Stimulated activated CD4-positive, alpha-beta T cell treated with anti-CD3 and anti-CD28 coated beads, Interleukin-15, amount 100 ng/mL, for 48 hours (primary cell): ENCODE results near the gene ABO.
"Not testable (repeated sequence)": the region's sequence is repeated elsewhere in the genome, so short reads cannot be mapped to it uniquely, and the experiment has no call there.

ENCODE experiments used
- DNase-seq, 2 donors: peaks; one replicate each; pipeline ENCODE4 v3.0.0-alpha.2; 2020; ENCODE audit warnings: low read depth in 2 of 2

ABO gene

DNA sequence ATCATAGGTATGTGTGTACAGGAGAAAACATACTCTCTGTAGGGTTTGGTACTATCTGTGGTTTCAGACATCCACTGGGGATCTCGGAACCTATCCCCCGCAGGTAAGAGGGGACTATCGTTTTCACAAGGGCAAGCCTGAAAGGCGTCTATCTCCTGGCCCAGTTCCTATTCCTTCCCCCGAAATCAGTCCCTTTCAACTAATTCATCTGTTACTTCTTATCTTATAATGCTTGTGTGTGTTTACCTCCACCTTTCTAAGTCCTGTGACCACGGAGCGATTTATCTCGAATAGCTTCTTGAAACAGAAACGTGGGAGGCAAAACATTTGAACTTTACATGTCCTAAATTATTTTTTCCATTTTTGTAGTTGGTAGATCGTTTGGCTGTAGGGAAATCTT is 11.4 kb downstream of the ABO start:
- no peak for DNase-seq

DNA sequence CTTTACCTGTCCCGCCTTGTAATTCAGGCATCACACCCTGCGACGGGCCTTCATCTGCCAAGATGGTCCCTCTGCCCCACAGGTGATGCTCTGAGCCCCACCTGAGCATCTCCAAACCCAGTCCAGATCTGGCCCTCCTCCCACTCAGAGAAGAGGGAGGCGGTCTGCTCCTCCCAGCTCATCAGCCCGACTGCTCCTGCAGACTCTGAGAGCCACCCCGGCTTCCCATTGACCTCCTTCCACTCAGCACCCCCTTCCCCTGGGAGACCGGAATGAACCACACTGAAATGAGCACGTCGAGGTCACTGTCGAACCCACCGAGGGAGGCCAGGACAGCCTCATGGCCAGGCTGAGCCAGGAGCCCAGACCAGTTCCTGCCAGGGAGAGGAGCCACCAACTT is 12.8 kb downstream of the ABO start:
- no peak for DNase-seq

DNA sequence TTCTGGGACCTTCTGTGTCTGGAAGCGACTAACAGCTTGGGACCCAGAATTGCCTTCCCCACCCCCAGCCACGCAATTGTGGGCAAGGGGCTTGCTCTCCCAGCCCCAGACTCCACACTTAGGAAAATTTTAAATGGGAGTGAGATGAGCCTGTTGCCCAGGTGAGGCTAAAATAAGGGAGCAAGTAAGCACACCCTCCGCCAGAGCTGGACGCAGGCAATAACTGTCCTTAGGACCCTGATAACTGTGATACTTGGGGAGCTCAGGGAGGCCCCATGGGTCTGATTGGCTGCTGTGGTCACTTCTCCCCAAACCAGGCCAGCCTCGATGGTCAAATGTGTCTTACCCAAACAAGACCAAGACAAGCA is 13.3 kb downstream of the ABO start:
- DNase-seq = no peak

DNA sequence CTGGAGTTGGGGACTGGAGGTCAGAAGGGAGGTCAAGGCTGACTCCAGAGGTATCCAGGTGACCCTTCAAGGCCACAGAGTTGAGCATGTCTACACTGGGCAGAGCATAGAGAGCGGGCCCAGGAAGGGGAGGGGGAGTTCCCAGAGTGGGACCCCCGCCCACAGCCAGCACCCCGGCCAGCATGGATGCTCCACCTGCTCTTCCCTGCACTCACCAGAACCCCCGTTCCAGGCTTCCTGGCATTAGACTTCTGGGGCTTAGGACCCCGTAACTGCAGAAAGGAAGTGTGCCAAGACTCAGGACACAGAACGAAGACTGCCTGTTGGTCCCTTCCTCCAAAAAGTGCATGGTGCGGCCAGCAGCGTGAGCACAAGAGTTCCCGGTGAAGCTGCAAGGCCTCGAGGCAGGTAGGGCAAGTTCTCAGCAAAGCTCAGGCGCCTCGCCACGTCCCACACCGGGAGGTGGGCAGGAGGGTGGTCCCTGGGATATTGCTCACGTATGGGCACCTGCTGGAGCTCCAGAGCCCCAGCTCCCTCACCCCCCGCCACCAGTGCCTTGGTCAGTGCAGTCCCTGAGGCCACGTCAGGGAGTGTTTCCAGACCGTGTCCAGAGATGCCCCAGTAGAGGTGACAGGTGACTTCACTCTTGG is 13.8 kb downstream of the ABO start:
- DNase-seq = no peak

DNA sequence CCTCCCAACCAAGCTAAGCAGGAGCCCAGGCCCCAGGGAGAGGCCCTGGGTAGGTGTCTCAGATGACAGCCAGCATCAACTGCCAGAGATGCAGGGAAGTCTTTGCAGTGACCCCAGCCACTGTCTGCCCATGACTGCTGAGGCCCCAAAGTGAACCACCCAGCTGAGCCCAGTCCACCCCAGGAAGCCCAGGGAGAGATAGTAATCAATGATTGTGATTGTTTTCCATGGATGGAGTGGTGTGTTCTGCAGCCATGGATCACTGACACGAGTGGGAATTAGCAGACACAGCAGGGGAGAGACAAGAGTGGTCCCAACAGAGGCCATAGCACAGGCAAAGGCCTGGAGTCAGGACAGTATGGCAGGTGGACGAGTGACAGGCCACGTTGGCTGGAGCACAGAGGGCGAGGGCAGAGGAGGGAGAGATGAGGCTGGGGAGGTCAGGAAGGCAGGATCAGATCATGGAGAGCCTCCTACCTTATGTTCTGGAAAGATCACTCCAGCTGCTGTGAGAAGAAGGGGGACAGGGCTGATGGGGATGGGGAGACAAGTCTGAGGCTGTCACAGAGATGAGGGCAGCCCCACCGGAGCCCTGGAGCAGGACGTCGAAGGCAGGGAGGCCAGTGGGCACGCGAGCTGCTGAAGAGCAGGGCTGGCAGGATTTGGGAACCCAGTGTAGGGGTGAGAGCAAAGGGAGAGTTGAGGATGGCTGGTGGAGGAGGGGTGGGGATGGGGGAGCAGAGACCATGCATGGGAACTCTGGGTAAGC is 14.5 kb downstream of the ABO start:
- DNase-seq = no peak

DNA sequence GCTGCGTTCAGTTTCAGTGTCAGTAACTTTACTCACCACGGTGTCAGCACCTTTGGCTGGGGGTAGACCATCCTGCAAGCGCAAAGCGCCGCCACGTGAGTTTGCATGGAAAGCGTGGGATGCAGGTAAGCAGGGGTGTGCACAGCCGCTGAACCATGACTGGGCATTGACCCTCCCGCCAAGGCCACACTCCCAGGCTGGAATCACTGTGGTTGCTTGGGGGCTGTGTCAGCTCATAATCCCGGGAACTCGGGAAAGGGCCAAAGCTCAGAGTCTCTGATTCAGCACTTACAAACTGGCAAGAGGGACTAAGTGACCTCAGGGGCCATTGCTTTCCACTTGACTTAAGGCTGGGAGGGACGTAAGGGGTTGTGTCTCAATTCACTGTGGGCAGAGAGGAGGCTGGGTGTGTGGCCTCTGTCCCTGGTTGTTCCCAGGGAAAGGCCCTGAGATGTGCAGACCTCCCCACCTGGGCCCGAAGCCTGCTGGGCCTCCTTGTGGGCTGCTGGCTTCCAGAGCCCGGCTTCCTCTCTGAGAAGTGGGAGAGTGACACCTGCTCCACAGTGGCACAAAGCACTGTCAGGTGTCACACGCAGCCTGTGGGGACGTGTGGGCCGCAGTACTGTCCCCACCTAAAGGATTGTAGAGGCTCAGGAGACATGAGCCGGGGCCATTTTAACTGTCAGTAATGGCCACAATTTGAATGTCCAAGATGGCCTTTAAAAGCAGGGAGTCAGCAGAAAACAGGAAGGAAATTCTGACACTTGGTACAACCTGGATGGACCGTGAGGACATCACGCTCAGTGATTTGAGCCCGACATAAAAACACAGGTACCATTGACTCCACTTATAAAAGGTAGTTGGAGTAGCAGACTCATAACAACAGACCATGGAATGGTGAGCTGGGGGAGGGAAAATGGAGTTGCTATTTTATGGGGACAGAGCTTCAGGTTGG is 16.7 kb downstream of the ABO start:
- no peak for DNase-seq

DNA sequence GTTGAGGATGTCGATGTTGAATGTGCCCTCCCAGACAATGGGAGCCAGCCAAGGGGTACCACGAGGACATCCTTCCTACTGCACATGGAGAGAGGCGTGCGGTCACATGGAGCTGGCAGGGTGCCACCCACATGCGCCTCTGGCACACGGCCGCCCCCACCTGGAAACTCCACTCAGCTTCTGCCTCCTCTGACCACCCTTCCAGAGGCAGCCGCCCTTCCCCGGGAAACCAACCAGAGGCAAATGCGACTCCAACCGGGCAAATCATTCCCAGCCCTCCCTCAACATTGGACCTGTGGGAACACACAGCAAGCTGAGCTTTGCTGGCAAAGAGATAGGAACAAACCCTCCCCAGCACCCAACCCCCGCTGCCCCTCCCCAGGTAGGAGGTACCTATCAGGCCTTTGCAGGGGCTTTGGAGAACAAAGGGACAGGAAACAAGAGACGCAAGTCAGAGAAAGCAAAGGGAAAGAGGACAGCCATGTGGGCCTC is 17.5 kb downstream of the ABO start:
- DNase-seq = no peak

DNA sequence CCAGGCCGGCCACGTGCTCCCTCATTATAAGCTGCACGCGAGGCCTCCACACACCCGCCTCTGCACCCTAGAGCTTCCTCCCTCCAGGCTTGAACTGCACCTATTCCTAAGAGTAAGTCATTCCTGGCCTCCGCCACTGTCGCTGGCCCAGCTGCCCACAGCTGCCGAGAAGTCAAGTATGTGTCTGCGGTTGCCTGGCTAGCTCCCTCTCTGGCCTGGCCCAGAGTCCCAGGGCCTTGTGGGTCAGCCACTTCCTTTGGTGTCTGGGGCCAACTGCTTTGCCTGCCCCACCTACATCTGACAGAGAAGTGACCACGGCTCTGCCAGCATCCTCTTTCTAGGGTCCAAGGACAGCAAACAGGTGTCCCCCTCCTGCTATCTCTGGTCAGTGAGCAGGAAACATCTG is 18.3 kb downstream of the ABO start:
- DNase-seq = no peak

DNA sequence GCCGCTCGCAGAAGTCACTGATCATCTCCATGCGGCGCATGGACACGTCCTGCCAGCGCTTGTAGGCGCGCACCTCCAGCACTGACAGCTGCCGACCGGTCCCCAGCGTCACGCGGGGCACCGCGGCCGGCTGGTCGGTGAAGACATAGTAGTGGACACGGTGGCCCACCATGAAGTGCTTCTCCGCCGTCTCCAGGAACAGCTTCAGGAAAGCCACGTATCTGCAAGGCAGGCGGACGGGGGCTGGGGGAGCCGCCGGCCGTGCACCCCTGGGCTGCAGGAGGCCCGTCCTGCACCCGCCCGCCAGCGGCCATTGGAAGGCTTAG is 18.9 kb downstream of the ABO start:
- no peak for DNase-seq

DNA sequence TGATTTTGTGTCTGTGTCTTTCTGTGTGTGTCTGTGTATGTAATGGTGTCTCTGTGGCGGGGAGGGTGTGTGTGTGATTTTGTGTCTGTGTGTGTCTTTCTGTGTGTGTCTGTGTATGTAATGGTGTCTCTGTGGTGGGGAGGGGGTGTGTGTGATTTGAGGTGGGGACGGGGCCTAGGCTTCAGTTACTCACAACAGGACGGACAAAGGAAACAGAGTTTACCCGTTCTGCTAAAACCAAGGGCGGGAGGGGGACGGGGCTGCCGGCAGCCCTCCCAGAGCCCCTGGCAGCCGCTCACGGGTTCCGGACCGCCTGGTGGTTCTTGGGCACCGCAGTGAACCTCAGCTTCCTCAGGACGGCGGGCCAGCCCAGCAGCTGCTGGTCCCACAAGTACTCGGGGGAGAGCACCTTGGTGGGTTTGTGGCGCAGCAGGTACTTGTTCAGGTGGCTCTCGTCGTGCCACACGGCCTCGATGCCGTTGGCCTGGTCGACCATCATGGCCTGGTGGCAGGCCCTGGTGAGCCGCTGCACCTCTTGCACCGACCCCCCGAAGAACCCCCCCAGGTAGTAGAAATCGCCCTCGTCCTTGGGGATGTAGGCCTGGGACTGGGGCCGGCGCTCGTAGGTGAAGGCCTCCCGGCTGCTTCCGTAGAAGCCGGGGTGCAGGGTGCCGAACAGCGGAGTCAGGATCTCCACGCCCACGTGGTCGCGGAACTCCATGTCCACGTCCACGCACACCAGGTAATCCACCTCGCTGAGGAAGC is 19.4 kb downstream of the ABO start:
- no peak for DNase-seq

DNA sequence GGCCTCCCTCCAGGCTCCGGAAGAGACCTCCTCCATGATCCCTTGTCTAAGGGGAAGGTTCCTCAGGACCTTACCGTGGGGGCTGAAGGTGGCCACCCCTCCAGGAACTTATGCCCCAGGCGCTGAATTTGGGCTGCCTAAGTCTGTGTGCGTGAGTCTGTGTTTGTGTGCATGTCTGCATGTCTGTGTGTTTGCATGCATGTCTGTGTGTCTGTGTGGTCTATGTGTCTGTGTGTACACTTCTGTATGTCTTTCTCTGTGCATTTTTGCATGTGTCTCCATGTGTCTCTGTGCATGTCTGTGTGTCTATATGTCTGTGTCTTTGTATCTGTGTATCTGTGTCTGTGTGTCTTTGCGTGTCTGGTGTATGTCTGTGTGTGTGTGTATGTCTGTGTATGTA is 20.5 kb downstream of the ABO start:
- DNase-seq = no peak

DNA sequence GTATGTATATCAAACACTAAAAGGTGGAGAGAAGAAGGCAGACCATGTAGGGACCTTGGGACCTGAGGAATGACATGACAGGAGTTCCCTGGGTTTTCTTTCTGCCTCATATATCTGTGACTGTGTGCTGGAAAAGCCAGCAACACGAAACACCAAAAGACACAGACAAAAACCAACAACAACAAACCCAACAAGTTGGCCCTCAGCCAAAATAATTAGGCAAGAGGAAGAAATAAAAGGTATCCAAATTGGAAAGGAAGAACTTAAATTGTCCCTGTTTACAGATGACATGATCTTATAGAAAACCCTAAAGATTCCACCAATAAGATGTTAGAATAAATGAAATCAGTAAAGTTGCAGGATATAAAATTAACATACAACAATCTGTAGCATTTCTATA is 21.7 kb downstream of the ABO start:
- DNase-seq = no peak

DNA sequence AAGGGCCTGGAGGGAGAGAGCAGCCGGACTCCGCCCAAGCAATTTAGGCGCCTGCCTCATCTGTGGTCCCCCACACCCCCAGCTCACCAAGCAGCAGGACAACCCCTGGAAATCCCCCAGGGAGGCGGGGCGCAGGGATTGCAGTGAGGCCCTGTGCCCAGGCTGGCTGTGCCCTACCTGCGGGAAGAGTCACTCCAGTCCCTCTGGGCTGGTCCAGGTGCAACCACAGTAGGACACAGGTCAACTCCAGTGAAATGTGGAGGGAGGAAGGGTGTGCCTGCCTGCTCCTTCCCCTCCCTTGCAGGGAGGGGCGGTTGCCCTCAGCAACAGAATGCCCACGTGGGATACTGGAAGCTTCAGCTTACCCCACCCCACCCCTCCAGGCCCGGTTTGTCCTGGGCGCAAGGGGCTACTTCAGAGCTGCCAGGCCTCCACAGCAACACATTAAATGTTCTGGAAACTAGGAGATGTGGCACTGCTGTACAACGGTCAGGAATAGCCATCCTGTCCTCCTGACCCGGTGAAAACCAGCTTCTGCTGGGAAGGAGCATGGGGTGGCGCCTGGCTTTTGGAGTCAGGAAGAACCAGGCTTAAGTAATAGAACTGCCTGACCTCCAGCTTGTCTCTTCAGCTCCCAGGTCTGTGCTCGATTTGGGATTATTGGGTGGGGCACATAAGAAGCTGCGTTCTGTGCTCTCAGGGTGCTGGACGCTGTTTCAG is 22.5 kb downstream of the ABO start:
- no peak for DNase-seq

DNA sequence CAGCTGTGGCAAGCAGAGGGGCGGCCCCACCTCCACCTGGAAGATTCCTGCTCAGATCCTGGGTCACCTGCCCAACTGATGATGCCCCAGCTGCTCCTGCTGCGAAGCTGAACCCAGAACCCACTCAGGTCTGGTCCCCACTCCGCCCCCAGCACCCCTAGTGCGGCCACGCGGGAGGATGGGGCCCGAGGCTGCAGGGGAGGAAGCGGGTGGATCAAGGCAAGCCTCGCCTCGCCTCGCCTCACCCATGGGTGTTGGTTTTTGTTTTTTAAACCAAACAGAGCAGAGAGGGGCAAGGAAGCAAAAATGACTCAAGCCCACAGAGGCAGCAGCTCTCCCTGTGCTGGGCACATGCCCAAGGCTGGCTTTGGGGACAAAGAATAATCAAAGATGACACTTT is 23.2 kb downstream of the ABO start:
- no peak for DNase-seq

DNA sequence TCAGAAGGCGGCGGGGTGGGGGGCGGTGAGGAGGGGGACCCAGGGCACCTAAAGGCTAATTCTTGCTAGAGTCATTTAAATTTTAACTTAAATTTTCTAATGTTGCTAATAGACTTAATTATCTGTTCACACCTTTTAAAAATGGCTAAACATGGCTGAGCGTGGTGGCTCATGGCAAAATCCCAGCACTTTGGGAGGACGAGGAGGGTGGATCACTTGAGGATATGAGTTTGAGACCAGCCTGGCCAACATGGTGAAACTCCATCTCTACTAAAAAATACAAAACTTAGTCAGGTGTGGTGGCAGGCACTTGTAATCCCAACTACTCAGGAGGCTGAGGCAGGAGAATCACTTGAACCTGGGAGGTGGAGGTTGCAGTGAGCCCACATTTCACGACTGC is 23.8 kb downstream of the ABO start:
- not testable (repeated sequence) for DNase-seq

DNA sequence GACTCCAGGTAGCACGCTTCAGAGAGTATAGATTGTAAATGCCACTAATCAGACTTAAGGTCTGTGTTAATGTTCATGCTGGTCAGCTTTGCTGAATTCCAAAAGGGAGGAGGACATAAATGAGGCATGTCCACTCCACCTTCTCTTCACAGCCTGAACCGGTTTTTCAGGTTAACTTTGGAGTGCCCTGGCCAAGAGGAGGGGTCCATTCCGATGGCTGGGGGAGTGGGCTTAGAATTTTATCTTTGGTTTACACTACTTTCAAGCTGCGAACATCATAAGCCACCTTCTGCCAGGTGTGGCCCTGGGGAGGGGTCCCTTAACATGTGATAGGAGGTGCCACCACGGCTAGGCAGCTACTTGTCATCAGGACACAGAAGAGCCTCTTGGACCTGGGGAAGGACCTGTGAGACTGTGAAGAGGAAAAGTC is 24.2 kb downstream of the ABO start:
- DNase-seq = no peak

DNA sequence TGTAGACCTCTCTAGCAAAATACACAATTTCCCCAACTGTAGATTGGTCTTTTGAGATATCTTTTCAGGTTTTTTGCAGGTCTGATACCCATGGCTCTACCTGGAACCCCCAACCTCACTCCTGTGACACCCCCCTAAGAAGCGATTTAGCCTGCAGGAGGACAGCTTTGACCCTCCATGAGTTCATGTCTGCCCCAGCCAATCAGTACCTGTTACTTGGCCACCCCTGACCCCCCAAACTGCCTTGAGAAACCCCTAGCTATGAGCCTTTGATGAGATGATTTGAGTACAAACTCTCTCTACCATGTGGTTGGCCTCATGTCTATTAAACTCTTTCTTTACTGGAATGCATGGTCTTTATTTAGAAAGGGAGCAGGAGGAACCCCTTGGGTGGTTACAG is 25.7 kb downstream of the ABO start:
- DNase-seq = no peak

DNA sequence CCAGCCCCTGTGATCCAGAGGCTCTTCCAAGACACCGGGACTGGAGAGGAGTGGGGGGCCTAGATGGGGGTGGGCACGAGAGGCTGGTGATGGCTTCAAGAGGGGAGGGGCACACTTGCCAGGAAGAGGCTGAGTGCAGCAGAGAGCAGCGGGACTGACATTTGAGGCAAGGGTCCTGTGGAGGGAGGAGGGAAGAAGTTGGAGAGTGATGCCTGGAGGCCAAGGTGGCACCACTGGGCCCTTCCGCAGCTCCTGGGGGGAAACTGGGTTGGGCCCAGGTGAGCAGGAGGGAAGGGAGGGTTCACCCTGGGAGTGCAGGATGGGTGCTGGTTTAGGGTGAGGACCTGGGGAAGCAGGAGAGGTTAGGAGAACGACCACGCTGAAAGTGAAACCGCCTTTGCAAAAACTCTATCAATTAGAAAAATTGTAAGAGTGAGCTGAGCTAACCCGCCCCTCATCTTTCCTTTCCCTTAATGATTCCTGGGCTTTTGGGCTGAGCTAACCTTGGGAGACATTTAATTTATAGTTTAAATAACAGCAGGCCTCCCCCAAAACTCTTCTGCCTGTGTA is 26.2 kb downstream of the ABO start:
- no peak for DNase-seq

DNA sequence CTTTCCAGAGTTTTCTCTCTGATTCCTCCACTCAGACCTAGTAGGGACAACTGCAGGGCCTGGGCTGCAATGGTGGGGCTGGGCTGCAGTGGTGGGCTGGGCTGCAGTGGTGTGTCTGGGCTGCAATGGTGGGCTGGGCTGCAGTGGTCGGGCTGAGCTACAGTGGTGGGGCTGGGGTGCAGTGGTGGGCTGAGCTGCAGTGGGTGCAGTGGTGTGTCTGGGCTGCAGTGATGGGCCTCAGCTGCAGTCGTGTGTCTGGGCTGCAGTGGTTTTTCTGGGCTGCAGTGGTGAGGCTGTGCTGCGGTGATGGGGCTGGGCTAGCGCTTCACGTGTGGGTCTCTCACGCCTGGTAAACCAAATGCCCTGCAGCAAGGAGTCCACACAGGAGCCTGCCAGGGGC is 27.4 kb downstream of the ABO start:
- no peak for DNase-seq

DNA sequence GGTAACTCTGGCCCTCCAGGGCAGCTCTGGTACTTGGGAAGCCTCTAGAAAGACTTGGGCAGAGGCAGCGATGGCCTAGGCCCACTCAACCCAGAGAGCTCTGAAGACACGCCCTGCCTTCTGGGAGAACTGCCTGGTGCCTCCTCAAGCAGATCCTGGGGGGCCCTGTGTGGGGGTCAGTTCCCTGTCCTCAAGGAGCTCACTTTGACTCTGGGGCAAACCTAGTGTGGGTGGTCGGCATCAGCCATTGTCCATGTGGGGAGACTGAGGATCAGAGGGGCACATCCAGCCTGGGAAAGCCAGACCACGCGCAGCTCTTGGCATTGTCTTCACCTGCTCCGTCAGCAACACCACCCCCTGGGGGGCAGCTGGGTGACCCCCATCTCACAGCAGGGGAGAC is 28.0 kb downstream of the ABO start:
- DNase-seq = no peak

DNA sequence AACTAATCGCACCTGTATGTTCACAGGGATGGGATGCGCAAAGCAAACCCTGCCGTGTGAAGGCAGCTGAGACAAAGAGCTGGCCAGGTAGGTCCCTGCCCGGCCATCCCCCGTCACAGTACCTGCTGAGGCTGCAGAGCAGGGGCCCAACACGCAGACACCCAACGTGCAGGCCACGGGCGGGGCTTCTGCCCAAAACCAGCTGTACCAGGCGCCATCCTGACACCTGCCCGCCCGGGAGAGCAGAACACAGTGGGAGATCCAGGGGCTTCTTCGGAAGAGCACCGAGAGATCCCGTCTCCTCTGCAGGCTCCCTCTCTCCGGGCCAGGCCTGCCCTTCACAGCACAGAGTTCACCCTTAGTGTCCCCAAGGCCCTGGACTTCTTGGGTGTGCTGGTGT is 28.4 kb downstream of the ABO start:
- DNase-seq = no peak
